Activated CD8-positive, alpha-beta memory T cell treated with anti-CD3 and anti-CD28 coated beads, Interleukin-2, amount 50 U/mL, for 1 hour (primary cell): ENCODE results near the gene ITGB7.
A peak's percentile ranks its signal among the peaks of the same experiment; 100 is the strongest.

Experiments used
- DNase-seq: peaks from one replicate; pipeline ENCODE4 v3.0.0-alpha.2; 2020; ENCODE audit errors: extremely low read depth

ITGB7 gene, protein sequence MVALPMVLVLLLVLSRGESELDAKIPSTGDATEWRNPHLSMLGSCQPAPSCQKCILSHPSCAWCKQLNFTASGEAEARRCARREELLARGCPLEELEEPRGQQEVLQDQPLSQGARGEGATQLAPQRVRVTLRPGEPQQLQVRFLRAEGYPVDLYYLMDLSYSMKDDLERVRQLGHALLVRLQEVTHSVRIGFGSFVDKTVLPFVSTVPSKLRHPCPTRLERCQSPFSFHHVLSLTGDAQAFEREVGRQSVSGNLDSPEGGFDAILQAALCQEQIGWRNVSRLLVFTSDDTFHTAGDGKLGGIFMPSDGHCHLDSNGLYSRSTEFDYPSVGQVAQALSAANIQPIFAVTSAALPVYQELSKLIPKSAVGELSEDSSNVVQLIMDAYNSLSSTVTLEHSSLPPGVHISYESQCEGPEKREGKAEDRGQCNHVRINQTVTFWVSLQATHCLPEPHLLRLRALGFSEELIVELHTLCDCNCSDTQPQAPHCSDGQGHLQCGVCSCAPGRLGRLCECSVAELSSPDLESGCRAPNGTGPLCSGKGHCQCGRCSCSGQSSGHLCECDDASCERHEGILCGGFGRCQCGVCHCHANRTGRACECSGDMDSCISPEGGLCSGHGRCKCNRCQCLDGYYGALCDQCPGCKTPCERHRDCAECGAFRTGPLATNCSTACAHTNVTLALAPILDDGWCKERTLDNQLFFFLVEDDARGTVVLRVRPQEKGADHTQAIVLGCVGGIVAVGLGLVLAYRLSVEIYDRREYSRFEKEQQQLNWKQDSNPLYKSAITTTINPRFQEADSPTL

DNA sequence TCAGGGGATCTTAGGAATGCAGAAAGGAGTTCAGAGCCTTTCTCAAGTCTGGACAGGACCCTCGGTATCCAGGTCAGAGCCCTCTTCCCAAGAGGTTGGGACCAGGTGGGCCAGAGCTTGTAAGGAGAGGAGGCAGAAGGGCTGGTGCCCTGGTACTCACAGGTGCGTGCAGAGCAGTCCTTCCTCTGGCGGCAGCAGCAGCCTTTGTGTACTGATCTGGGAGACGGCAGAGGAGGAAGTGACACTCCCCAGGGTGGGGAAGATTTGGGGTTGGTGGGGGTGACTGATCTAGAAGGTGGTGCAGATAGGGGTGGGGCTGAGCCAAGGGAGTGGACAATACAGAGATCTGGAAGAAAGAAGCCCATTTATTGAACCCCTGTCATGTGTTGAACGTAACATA is at the start of gene ITGB7:
ITGB7 (minus strand) TSS at position 210 of the 400 bp plus-strand sequence. CDS start 6,808 bp downstream, outside the sequence.
- DNase-seq, result peak; percentile 50

DNA sequence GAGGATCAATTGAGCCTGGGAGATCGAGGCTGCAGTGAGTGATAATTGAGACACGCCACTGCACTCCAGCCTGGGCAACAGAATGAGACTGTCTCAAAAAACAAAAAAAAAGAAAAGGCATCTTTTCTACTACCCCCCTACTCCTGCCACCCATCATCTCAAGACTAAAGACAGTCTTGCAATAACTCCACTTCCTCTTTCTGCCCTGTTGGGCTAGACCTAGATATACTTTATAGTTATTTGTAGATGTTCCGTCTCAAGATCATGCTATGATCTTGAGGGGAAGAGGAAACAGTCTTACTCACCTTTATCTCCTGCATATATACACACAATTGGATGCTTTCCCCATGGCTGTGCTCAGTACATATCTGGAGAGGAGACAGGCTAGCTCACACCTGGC is 48.9 kb upstream of the ITGB7 start:
- no peak for DNase-seq

DNA sequence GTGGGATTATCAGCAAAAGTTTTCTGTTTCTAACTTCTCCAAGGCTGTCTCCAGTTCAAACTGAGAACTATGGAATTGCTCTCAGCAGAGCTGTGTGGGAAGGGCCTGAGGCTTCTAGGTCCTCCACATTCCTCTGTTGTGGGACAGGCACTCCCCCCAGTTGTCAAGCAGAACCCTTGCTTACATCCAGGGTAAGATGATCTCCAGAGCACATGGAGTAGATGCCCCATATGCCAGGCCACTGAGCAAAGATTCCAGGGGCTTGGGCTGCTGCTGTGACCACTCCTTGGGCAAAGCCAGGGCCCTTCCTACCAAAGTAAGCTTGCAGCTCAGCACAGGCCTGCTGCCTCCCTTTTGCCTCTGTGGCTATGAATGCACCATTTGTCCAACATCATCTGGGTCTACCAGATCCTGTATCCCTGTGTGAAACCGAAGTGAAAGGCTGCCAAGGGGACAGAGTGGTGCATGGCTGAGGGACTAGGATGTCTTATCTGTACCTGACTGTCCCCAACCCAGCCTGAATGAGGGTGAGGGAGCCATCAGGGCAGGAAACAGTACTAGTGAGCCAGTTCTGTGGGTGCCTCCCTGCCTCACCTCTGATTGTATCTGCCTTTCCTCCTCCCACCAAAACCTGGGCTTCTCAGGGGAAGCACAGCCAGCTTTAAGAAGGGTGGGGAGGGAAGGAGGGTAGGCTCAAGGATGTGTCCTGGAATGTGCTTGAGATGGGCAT is 47.9 kb upstream of the ITGB7 start:
- DNase-seq, result no peak

DNA sequence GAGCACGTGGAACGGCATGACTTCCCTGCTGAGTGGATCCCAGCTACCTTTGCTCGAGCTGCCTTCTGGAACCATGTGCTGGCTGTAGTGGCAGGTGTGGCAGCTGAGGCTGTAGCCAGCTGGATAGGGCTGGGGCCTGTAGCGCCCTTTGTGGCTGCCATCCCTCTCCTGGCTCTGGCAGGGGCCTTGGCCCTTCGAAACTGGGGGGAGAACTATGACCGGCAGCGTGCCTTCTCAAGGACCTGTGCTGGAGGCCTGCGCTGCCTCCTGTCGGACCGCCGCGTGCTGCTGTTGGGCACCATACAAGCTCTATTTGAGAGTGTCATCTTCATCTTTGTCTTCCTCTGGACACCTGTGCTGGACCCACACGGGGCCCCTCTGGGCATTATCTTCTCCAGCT is 46.2 kb upstream of the ITGB7 start:
- DNase-seq, result no peak

DNA sequence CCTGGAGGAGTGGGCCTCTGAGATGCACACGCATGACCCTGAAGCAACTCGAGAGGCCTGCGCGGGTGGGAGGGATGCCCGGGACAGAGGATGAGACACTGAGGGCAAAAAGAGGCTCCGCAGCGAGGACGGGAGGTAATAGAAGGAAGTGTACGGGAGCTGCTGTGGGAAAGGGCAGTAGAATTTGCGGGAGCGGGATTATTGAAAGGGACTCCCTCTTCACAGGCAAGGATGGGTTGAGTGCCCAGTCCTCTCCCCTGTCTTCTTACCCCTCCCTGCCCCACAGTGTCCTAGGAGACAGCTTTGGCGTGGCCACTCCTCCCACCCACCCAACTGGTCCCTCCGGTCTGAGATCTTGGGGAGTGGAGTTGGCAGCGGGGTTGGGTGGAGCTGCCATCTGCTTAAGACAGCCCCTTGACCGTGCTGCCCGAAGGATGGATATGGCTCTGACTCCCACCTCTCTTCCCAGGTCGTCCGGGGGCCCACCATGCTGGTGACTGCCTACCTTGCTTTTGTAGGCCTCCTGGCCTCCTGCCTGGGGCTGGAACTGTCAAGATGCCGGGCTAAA is 45.4 kb upstream of the ITGB7 start:
- no peak for DNase-seq

DNA sequence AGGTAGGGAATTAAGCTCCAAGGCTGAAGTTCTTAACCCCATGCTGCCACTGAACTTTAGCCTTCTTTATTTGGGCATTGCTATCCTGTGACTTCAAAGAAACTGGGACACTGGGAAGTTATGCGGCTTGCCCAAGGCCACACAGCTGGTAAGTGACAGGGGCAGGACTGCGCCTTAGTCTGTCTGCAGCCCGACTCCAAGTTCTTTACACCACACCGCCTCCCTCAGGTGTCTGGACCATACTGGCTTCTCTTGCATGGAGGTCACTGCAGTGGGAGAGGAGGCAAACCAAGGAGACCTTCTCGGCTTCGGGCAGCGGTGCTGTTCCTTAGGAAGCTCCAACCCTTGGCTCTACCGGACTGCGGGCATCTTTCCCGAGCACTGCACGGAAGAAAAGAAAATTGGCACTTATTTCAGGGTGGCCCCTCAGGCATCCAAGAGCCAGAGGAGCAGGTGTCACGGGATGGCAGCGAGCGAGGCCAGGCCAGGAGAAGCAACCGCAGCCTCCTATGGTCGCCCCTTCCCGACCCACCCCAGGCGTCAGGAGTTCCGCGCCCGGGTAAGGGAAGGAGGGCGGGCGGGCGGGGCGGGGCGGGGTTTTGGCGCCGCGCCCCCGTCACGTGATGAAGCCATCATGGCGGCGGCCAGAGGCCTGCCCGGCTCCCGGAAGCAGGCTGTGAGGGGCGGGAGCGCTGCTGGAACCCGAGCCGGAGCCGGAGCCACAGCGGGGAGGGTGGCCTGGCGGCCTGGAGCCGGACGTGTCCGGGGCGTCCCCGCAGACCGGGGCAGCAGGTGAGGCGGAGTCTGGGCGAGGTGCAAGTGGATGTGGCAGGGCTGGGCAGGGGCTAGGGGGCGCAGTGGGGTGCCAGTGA is 44.7 kb upstream of the ITGB7 start:
- DNase-seq, result no peak

DNA sequence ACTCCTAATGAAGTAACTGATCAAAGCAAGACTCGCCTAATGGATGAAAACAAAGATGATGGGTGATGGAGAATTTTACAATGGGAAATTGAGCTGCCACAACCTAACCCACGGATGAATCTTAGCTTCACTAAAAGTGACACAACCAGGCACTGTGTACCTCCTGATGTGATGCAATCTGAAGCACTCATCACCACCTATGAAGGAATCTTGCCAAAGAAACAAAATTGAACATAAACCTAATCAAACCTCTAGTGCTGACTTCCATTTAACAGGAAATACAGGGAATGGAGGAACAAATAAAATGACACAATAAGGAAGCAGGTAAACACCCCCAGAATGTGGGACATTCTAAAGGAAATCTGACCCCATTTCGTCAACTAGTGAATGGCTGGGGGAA is 38.2 kb upstream of the ITGB7 start:
- DNase-seq, result no peak

DNA sequence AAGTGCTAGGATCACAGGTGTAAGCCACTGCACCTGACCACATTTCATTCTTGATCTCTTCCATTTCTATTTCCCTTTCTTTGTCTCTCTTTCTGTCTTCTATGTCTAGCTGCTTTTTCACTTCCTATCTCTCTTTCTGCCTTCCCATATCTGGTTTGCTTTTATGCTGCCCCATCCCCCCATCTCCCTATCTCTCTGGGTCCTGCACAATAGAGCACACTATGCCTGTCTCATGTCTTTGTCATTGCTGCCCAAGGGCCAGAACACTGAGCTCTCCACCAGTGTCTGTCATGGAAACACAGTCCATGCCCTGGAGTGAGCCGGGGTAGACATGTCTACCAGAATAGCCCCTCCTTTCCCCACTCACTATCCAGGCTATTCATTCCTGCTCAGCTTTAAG is 37.3 kb upstream of the ITGB7 start:
- DNase-seq, result no peak

DNA sequence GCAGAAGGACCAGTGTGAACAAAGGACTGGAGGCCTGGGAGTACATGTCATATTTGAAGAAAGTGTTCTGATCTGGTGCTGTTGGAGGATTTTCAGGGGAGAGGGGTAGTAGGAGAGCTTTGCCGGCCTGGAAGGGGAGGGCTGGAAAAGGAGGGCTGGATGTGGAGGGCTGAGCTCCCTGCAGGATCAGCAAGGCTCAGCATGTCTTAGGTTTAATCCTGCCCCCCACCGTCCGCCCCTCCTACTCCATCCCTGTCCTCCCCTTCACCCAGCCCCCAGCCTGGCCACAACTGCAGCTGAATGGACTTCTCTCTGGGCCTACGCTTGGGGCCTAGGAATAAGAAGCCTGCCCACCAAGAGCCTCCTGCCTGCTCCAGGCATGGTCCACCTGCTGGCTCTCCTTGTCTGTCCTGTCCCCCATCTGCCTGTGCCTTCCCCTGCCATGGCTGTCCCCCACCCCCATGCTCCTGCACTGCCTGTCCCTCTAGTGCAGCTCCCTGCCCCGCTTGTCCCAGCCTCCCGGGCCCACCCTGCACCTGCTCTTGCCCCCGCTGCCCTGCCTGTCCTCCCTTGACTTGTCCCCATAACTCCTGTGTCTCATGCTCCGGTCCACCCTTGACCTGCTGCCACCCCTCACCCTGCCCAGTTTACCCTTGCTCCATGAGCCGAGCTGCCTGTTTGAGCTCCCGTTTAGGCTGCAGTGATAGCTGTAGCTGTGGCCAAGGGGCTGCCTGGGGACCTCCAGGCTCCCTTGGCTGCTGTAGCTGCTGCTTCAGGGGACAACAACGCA is 34.8 kb upstream of the ITGB7 start:
- no peak for DNase-seq

DNA sequence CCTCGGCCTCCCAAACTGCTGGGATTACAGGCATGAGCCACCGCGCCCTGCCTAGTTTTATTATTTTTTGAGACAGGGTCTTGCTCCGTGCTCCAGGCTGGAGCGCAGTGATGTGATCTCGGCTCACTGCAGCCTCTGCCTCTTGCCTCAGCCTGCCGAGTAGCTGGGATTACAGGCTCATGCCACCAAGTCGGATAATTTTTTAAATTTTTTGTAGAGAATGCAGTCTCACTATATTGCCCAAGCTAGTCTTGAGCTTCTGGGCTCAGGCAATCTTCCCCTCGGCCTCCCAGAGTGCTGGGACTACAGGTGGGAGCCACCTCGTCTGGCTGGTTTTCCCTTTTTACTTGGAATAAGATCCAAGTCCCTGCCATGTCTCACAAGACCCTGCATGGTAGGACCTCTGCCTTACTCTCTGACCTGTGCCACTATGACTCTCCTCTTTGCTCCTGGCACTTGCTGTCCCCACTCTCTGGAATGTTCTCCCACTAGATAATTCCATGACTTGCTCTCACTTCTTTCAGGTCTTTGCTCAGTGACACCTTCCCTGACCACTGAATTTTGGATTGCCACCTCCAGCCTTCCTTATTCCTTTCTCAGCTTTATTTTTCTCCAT is 32.7 kb upstream of the ITGB7 start:
- DNase-seq, result no peak

DNA sequence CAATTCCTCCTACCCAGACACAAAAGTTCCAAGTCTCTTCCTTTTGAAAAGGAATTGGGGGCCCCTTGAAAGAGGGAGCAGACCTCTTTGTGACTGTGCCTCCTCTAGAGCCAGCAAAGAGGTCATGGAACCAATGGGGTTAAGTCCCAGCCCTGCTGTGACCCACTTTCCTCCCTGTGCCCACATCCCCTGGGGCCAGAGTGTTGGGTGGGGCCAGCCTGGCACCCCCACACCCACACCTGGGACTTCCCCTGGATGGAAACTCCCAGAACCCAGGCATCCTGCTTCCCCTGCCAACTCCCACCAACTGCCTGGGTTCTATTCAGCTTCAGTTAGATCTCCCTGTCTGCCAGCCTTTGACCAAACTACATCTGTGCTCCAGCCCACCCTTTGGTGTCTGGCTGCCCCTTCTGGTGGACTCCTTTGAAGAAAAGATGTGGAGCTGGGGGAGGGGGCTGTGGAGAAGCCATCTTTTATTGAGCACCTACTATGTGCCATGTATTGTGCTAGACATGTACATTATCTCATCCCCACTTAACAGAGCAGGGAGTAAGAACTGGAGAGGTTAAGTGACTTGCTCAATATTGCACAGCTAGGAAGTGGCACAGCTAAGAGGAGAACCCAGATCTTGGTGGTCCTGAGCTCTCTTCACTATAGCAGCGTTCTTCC is 29.5 kb upstream of the ITGB7 start:
- no peak for DNase-seq

DNA sequence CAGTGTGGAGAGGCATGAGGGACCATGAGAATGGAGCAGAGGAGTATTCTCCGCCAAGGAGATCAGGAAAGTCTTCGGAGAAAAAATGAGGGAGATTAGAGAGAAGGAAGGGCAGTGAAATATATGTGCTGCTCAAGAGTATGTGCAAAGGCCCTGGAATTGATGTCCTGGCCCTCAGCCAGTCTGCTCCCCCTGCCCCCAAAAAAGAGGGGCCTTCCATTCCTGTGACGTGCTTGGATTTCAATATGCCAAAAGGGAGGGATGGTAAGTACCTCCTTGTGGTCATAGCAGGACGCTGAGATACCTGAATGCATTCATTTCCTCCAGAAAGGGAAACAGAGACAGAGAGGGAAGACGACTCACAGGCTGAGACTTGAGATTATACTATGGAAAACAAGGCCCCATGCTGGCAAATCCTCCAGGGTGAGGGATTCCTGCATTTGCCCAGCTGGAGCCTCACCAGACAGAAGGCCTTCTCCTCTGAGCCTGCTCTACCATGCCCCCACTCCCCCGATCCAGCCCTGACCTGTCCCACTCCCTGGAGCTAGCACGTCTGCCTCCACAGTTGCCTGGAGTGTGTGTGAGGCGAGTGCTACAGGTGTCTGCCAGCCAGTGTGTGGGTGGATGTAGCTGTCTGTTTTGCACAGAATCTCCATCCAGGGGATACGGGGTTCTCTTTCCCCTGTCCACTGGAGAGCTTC is 28.8 kb upstream of the ITGB7 start:
- no peak for DNase-seq

DNA sequence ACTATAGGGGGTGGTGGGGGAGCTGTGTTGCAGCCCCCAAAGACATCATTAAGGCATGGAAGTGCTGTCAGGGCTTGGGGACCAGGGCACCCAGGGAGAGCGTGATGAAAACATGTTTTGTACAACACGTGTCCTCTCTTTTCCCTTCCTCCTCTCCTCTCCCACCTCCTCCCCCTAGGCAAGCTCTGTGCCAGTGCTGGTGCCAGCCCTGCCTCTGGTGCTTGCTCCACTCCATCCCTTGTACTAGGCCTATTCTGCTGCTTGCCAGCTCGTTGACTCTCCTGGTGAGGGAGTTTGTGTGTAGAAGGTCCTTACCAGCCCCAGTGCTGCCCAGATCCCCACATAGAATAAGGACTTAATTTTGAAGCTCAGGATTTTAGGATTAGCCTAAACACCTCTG is 28.1 kb upstream of the ITGB7 start:
- DNase-seq, result no peak

DNA sequence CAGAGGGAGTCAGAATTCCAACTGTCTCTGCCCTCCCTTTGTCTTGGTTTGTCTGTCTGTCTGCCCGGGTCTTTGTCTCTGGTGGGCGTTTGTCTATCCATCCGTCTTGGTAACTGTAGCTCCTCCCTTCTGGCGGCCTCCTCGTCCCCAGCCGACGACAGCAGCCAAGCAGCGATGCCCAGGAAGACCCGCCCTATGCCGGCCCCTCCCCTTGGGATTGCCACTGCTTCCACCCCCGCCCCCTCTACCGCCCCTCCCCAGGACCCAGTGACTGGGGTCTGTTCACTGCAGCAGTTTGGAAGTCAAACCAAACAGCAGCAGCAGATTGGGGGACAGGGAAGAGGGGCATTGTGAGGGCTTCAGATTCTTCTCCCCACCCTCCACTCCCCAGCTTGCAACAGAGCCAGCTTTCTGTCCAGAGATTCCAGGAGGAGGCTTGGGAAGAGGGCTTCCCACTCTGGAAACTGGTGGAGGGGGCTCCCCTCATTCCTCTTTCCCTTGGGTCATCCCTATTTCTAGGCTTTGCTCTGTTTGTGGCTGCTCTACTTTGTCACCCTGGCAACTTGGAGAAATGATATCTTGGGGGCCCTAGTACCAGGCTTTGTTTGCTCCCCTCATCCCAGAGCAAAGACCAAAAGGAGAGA is 27.3 kb upstream of the ITGB7 start:
- no peak for DNase-seq

DNA sequence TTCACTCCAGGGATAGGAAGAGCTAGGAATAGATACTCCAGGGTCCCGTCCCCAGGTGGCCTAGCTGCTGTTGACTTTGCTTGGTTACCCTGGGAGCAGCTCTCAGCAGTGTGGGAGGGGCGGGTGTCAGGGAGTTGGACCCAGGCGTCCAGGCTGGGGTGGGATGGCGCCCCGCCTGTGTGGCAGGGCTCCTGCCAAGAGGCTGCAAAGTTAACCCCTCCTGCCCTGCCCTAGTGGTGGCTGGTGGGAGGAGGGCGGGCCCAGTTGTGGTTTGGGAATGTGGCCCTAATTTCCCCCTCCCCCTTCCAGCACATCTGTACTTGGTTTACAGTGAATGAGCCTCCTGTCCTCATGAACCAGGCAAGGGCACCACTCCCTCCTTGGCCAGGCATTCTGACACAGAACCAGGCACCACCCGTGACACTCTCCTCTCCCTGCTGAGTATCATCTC is 26.6 kb upstream of the ITGB7 start:
- no peak for DNase-seq

DNA sequence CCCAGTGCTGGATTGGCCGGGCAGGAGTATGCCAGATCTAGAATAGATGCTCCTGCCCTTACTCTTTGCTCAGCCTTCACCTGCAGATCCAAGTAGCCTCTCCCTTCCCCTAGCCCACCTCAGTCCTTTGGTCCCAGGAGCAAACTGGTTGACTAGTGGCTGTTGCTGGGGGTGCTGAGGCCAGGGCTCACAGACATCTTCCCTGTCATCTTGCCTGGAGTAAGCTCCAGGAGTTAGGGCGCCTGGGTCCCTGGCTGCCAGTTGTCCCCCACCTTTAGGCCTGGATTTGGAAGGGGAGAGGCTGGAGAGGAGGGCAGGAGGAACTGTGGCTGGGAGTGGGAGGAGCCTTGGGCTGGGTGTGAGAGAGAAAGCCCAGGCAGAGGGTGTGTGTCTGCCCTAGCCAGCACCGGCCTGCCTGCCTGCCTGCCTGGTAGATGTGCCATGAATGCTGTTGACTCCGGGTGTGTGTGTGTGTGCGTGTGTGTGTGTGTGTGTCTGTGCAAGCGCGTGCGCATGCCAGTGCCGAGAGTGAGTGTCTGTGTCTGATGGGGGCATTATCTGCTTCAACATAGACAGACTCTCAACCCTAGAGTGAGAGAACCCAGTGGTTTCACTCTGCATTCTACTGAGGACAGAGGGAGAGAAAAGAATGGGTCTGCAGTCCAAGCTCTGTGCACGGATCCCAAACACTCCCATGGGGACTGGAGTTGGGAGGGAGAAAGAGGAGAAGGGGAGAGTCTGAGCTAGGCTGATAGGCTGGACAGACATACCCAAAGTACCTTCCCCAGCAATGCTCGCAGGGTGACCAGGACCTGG is 25.8 kb upstream of the ITGB7 start:
- no peak for DNase-seq
